ENCODE measurements around the gene MAGEA4.

GRCh38 chrX:151901826-151902225 lies 10.9 kb upstream of the MAGEA4 start:
- no peak for TF ChIP-seq POLR2A (IDR thresholded peaks at IDR 0.05)
- TF ChIP-seq CTCF (IDR thresholded peaks at IDR 0.05): no peak
